Stimulated activated CD4-positive, alpha-beta T cell treated with anti-CD3 and anti-CD28 coated beads, Interleukin-1b, Interleukin-23, amount 100 ng/mL, for 4 hours (primary cell): Measurements from ENCODE around the gene GPR17.

Experiments used
- DNase-seq, 2 donors: peaks; one replicate each; pipeline ENCODE4 v3.0.0-alpha.2; 2020; ENCODE audit warnings: low read depth in 2 of 2

GPR17 gene

GRCh38 chr2:127630096-127630863 lies 15.7 kb upstream of the GPR17 start:
- no peak for DNase-seq

- DNase-seq, result no peak
Measured at GRCh38 chr2:127630864-127631540, 15.0 kb upstream of the GPR17 start.

GRCh38 chr2:127631541-127631996 lies 14.4 kb upstream of the GPR17 start:
- DNase-seq, result no peak

GRCh38 chr2:127631997-127632581 lies 13.9 kb upstream of the GPR17 start:
- no peak for DNase-seq

- DNase-seq, result no peak
Measured at GRCh38 chr2:127632592-127633489, 13.1 kb upstream of the GPR17 start.

- DNase-seq, result no peak
Measured at GRCh38 chr2:127633556-127634065, 12.3 kb upstream of the GPR17 start.

GRCh38 chr2:127634066-127634617 lies 11.8 kb upstream of the GPR17 start:
- DNase-seq, result no peak

GRCh38 chr2:127634626-127635379 lies 11.2 kb upstream of the GPR17 start:
- DNase-seq, result no peak

GRCh38 chr2:127635380-127636237 lies 10.3 kb upstream of the GPR17 start:
- DNase-seq, result no peak

- no peak for DNase-seq
Measured at GRCh38 chr2:127636248-127637235, 9.4 kb upstream of the GPR17 start.

GRCh38 chr2:127637236-127637630 lies 8.7 kb upstream of the GPR17 start:
- DNase-seq, result no peak

GRCh38 chr2:127637725-127638252 lies 8.2 kb upstream of the GPR17 start:
- DNase-seq, result no peak

GRCh38 chr2:127638361-127639110 lies 7.4 kb upstream of the GPR17 start:
- no peak for DNase-seq

GRCh38 chr2:127639111-127639474 lies 6.9 kb upstream of the GPR17 start:
- DNase-seq, result no peak

GRCh38 chr2:127640082-127641072 lies 5.6 kb upstream of the GPR17 start:
- DNase-seq, result peak in 1 of 2 donors; percentile 35

- DNase-seq, result no peak
Measured at GRCh38 chr2:127641133-127641532, 4.8 kb upstream of the GPR17 start.
